ENCODE measurements around the gene NATD1. TPM values are rescaled to one million over a fixed set of nuclear protein-coding genes. Genes with fewer than 3 reads are reported as not detected.

The NATD1 gene
- polyA plus RNA-seq, 1 experiment, result 13.3 TPM

DNA sequence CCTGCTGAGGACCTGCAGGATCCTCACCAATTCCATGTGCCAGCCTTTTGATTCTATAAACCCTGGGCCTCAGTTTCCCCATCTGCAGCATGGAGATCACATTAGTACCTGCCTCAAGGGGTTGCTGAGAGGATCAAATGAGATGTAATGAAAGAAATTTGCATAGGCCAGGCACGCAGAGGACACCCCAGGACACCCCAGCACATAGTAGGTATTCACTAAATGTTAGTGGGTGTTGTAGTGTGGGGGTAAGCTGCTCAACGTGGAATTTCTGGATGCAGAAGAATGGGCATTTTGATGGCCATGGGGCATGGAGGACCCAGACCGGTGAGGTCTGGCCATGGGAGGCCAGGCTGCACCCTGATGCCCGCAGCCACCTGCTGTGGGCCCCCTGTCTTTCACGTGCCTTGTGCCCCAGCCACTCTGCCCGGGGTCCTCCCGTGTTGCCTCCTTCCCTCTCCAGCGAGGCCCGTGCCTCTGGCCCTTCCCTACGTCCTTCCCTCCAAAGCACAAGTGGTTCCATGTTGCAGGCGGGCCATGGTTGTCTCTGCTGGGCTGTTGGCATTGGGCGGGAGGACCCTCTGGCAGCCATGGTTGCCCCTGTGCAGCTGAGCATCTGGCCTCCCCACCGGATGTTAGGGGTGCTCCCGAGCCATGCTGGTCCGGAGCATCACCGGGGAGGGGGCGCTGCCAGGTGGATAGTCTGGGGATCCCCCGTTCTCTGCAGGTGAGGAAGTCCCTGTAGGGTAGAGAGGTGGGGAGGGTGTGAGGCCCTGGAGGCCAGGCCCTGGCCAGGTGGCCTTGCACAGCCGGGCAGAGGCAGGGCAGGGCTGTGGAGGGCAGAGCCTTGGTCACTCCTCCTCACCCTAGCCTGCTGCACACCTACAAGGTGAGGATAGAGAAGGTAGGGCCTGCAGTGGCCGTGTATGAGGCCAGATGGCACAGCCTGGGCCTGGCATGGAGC, 39.9 kb upstream of the NATD1 start:
- ChIA-PET CTCF (interaction anchor here (0.6 kb wide), 1 partner anchor 1360 kb away, joined by 3 read pairs; no protein-coding TSS in a partner anchor), POLR2A (no interaction called here)
- TF ChIP-seq, protein P1, sequence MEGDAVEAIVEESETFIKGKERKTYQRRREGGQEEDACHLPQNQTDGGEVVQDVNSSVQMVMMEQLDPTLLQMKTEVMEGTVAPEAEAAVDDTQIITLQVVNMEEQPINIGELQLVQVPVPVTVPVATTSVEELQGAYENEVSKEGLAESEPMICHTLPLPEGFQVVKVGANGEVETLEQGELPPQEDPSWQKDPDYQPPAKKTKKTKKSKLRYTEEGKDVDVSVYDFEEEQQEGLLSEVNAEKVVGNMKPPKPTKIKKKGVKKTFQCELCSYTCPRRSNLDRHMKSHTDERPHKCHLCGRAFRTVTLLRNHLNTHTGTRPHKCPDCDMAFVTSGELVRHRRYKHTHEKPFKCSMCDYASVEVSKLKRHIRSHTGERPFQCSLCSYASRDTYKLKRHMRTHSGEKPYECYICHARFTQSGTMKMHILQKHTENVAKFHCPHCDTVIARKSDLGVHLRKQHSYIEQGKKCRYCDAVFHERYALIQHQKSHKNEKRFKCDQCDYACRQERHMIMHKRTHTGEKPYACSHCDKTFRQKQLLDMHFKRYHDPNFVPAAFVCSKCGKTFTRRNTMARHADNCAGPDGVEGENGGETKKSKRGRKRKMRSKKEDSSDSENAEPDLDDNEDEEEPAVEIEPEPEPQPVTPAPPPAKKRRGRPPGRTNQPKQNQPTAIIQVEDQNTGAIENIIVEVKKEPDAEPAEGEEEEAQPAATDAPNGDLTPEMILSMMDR (IDR thresholded peaks at IDR 0.05; ENCODE audit: insufficient read depth, low read depth, low read length), result no peak
- Histone ChIP-seq H3K36me3 (ENCODE audit: control insufficient read depth, insufficient read depth, low read length) (peaks cover 14% of the 10 kb centered on the region), H3K27me3 (ENCODE audit: control insufficient read depth, insufficient read depth, low read length) (no peaks in the 10 kb centered on the region), H3K4me3 (ENCODE audit: low read depth, low read length) (no peak overlapping the region)
- no peak for DNase-seq (ENCODE audit: low read depth)

DNA sequence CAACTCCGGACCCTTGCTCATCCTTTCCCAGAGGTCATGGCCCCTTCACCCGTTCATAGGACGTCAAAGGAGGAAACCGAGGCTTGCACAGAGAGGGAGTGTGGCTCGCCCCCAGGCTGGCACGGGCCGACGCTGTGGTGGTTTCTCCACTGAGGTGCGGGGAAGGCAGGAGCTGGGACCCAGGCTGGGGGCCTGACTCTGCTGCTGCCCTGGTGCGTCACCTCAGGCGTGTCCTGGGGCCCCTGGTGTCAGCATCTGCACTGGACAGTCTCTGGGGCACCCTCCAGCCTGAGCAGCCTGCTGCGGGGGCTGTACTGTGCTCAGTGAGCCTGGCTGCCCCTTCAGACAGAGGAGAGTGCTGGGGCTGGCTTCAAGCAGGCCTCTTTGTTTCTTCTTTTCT, 38.7 kb upstream of the NATD1 start:
- DNase-seq (ENCODE audit: low read depth), result no peak
- peaks cover 14% of the 10 kb centered on the region for H3K36me3 ChIP-seq (ENCODE audit: control insufficient read depth, insufficient read depth, low read length)
- H3K4me3 ChIP-seq (ENCODE audit: low read depth, low read length), result no peak overlapping the region
- ChIA-PET CTCF (no interaction called here), POLR2A (no interaction called here)
- TF ChIP-seq, protein P1 (IDR thresholded peaks at IDR 0.05; ENCODE audit: insufficient read depth, low read depth, low read length), result no peak
- no peaks in the 10 kb centered on the region for H3K27me3 ChIP-seq (ENCODE audit: control insufficient read depth, insufficient read depth, low read length)

DNA sequence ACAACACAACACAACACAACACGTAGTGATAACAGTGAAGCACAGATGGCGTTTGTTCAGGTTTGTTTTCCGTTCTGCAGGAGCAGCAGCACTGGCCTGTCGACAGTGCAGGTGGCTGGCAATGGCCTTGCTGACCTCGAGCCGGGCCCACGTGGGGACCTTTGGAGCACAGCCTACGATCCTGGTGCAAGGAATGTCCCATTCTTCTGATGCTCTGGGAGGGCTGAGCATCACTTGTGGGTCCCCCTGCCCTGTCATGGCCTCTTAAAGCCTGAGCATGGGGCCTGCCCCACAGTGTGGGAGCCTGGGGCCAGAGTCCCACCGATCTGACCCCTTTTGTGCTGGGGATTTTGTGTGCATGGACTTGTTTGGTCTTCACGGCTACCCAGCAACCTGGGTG, 38.1 kb upstream of the NATD1 start:
- TF ChIP-seq, protein P1 (IDR thresholded peaks at IDR 0.05; ENCODE audit: insufficient read depth, low read depth, low read length), result no peak
- no peak overlapping the region for H3K4me3 ChIP-seq (ENCODE audit: low read depth, low read length)
- H3K36me3 ChIP-seq (ENCODE audit: control insufficient read depth, insufficient read depth, low read length), result peaks cover 13% of the 10 kb centered on the region
- no peak for DNase-seq (ENCODE audit: low read depth)
- CTCF ChIA-PET, result no interaction called here
- no peaks in the 10 kb centered on the region for H3K27me3 ChIP-seq (ENCODE audit: control insufficient read depth, insufficient read depth, low read length)
- POLR2A ChIA-PET, result no interaction called here

DNA sequence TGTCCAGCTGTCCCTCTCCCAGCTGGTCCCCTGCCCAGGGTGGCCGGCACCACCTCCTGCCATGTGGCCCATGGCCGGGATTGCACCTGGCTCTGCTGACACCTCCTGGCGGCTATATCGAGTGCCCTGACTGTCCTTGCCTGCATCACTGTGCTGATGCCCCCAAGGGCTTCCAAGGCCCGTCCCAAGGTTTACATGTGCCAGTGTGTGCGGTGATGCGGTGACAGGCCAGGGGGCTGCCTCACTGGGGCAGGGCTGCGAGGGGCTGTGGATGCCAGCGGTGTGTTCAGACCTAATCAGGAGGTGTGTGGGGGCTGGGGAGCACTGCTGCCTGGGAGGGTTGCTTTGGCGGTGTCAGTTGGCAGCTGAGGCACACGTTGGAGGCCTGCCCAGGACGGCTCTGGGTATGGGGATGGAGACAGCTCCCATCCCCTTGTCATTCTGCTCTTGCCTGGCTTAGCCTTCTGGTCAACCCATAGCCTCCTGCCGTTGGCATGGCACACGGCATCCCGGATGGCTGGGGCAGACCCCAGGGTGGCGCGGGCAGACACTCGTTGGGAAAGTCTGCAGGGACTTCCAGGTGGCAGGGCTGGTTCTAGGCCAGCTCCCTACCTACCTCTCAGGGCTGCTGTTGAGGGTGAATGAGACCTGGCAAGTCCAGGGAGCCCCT, 36.8 kb upstream of the NATD1 start:
- Histone ChIP-seq H3K36me3 (ENCODE audit: control insufficient read depth, insufficient read depth, low read length) (peaks cover 12% of the 10 kb centered on the region), H3K4me3 (ENCODE audit: low read depth, low read length) (no peak overlapping the region), H3K27me3 (ENCODE audit: control insufficient read depth, insufficient read depth, low read length) (no peaks in the 10 kb centered on the region)
- TF ChIP-seq, protein P1 (IDR thresholded peaks at IDR 0.05; ENCODE audit: insufficient read depth, low read depth, low read length), result no peak
- POLR2A ChIA-PET, result no interaction called here
- CTCF ChIA-PET, result interaction anchor here (1.0 kb wide), 1 partner anchor 11 kb away, joined by 3 read pairs; no protein-coding TSS in a partner anchor
- DNase-seq (ENCODE audit: low read depth), result no peak

All from BJ (cell line).